OCI-LY1 (cell line): ENCODE results near the gene LTA.

Experiments used
- CTCF ChIP-seq: fragments of 200-600 bp; sonication (generic), shearing (Covaris generic); IDR thresholded peaks from 2 replicates; pipeline ENCODE4 v1.5.1; 2017; ENCODE audit warnings: mild to moderate bottlenecking, antibody characterized with exemption, low read length, moderate library complexity, mixed read lengths
- EZH2 ChIP-seq: fragments of 200-600 bp; sonication (generic), shearing (Covaris generic); IDR thresholded peaks from 2 replicates; pipeline ENCODE4 v1.8.0; 2017; ENCODE audit warnings: borderline replicate concordance, mixed run types, mild to moderate bottlenecking, antibody characterized with exemption, low read length, moderate library complexity, mixed read lengths

GRCh38 chr6:31535538-31536324, 36.4 kb upstream of the LTA start:
- no peak for TF ChIP-seq CTCF
- TF ChIP-seq EZH2: no peak
